K562 (cell line): ENCODE measurements around the gene RNF222. TPM values are rescaled to one million over a fixed set of nuclear protein-coding genes. Genes with fewer than 3 reads are reported as not detected.

Experiments
- AFF1 ChIP-seq, 2 experiments: fragments of 450-650 bp; IDR thresholded peaks; 2 replicates each; pipeline ENCODE4 v1.6.1; 2018; ENCODE audit warnings: mild to moderate bottlenecking in 2 of 2, low read depth in 1 of 2; ENCODE audit not compliant: partially characterized antibody in 2 of 2
- ARID1B ChIP-seq: fragments of 450-650 bp; IDR thresholded peaks from 2 replicates; pipeline ENCODE4 v1.6.1; 2016; ENCODE audit warnings: antibody characterized with exemption, mild to moderate bottlenecking, inconsistent platforms
- BRF1 ChIP-seq: IDR thresholded peaks from 3 replicates; pipeline ENCODE4 v1.6.1; 2011; ENCODE audit warnings: borderline replicate concordance, mild to moderate bottlenecking; ENCODE audit not compliant: insufficient read length; ENCODE audit errors: extremely low read depth
- HEY1 ChIP-seq: fragments of 250-450 bp; sonication (Bioruptor Pico); IDR thresholded peaks from 2 replicates; pipeline ENCODE4 v1.5.0; 2020; ENCODE audit warnings: mild to moderate bottlenecking, moderate library complexity, borderline replicate concordance
- KAT7 ChIP-seq: sonication (generic); formaldehyde crosslinking; IDR thresholded peaks from 2 replicates; pipeline ENCODE4 v1.8.0; 2022; ENCODE audit warnings: missing genetic modification reagents, mild to moderate bottlenecking, borderline replicate concordance
- MTA1 ChIP-seq: fragments of 450-650 bp; IDR thresholded peaks from 2 replicates; pipeline ENCODE4 v1.6.1; 2017; ENCODE audit warnings: borderline replicate concordance
- SAFB2 ChIP-seq: fragments of 200-400 bp; formaldehyde crosslinking; IDR thresholded peaks from 2 replicates; pipeline ENCODE4 v1.6.1; 2018; ENCODE audit warnings: borderline replicate concordance, low read length, low read depth, moderate library complexity; ENCODE audit not compliant: severe bottlenecking
- SAP30 ChIP-seq: fragments of 200-600 bp; sonication (generic); IDR thresholded peaks from 2 replicates; pipeline ENCODE4 v1.6.1; 2012; ENCODE audit warnings: borderline replicate concordance, low read depth, mild to moderate bottlenecking, moderate library complexity, low read length, control low read depth, inconsistent platforms; ENCODE audit not compliant: insufficient read depth, poor library complexity, severe bottlenecking
- STAG1 ChIP-seq: sonication (generic); formaldehyde crosslinking; IDR thresholded peaks from 2 replicates; pipeline ENCODE4 v1.5.0; 2020; ENCODE audit warnings: missing genetic modification reagents, borderline replicate concordance
- TARDBP ChIP-seq: fragments of 450-650 bp; IDR thresholded peaks from 2 replicates; pipeline ENCODE4 v1.6.1; 2016
- ZNF699 ChIP-seq: fragments of 250-450 bp; sonication (Bioruptor Pico); IDR thresholded peaks from 2 replicates; pipeline ENCODE4 v1.8.0; 2021; ENCODE audit warnings: mild to moderate bottlenecking, moderate library complexity; ENCODE audit not compliant: insufficient replicate concordance
- polyA plus RNA-seq, 8 experiments: library from polyadenylated mRNA; depleted of rRNA in 4 of 8; stranded (reverse) in 5 of 8; unstranded in 3 of 8; fragments of >200 nt; fragmentation: Nextera tagmentation in 2 of 8; fragmentation: Illumina TruSeq in 1 of 8; extraction: Ambion mirVana in 2 of 8; extraction: Trizol in 1 of 8; gene quantifications; 2 replicates each; pipeline versions ENCODE4 v1.2.1 to v1.2.3, GENCODE V29; 2011 to 2014; ENCODE audit warnings: inconsistent platforms in 1 of 8, missing spikeins in 1 of 8
- total RNA-seq, 7 experiments: library from RNA; depleted of rRNA in 6 of 7; stranded (reverse); fragments of >200 nt in 6 of 7; fragmentation: Illumina TruSeq in 2 of 7; extraction: Trizol in 2 of 7; gene quantifications; 2 replicates each; pipeline versions ENCODE4 v1.2.1 to v1.2.3, GENCODE V29; 2011 to 2021; ENCODE audit warnings: low replicate concordance in 1 of 7
- TF ChIP-seq, protein P1 (sequence below): sonication (generic); formaldehyde crosslinking; IDR thresholded peaks from 2 replicates; pipeline ENCODE4 v1.8.1; 2023; ENCODE audit warnings: mild to moderate bottlenecking, missing genetic modification reagents
- TF ChIP-seq, protein P2 (sequence below): sonication (generic); formaldehyde crosslinking; IDR thresholded peaks from 2 replicates; pipeline ENCODE4 v1.8.1; 2023; ENCODE audit warnings: mild to moderate bottlenecking, missing genetic modification reagents
- TF ChIP-seq, protein P3 (sequence below): IDR thresholded peaks from 3 replicates; pipeline ENCODE4 v1.6.1; 2011; ENCODE audit warnings: borderline replicate concordance, mild to moderate bottlenecking, moderate library complexity; ENCODE audit not compliant: insufficient read length; ENCODE audit errors: extremely low read depth
- TF ChIP-seq, protein P4 (sequence below): fragments of 450-650 bp; IDR thresholded peaks from 2 replicates; pipeline ENCODE4 v1.6.1; 2016; ENCODE audit warnings: antibody characterized with exemption

The RNF222 gene
- total and polyA plus RNA-seq, 9 of the 15 experiments (the other 6 are each of a cell fraction or from before 2014, with no cell fraction given) = not detected

GRCh38 chr17:8401107-8401506 is 3.5 kb upstream of the RNF222 start (continued):
- TF ChIP-seq, protein P1, sequence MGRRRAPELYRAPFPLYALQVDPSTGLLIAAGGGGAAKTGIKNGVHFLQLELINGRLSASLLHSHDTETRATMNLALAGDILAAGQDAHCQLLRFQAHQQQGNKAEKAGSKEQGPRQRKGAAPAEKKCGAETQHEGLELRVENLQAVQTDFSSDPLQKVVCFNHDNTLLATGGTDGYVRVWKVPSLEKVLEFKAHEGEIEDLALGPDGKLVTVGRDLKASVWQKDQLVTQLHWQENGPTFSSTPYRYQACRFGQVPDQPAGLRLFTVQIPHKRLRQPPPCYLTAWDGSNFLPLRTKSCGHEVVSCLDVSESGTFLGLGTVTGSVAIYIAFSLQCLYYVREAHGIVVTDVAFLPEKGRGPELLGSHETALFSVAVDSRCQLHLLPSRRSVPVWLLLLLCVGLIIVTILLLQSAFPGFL (CRISPR knock-in tag) = no peak
- no peak for TF ChIP-seq HEY1 (CRISPR knock-in tag)
- TF ChIP-seq, protein P2, sequence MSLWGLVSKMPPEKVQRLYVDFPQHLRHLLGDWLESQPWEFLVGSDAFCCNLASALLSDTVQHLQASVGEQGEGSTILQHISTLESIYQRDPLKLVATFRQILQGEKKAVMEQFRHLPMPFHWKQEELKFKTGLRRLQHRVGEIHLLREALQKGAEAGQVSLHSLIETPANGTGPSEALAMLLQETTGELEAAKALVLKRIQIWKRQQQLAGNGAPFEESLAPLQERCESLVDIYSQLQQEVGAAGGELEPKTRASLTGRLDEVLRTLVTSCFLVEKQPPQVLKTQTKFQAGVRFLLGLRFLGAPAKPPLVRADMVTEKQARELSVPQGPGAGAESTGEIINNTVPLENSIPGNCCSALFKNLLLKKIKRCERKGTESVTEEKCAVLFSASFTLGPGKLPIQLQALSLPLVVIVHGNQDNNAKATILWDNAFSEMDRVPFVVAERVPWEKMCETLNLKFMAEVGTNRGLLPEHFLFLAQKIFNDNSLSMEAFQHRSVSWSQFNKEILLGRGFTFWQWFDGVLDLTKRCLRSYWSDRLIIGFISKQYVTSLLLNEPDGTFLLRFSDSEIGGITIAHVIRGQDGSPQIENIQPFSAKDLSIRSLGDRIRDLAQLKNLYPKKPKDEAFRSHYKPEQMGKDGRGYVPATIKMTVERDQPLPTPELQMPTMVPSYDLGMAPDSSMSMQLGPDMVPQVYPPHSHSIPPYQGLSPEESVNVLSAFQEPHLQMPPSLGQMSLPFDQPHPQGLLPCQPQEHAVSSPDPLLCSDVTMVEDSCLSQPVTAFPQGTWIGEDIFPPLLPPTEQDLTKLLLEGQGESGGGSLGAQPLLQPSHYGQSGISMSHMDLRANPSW = no peak
- no peak for TF ChIP-seq SAP30
- TF ChIP-seq, protein P3, sequence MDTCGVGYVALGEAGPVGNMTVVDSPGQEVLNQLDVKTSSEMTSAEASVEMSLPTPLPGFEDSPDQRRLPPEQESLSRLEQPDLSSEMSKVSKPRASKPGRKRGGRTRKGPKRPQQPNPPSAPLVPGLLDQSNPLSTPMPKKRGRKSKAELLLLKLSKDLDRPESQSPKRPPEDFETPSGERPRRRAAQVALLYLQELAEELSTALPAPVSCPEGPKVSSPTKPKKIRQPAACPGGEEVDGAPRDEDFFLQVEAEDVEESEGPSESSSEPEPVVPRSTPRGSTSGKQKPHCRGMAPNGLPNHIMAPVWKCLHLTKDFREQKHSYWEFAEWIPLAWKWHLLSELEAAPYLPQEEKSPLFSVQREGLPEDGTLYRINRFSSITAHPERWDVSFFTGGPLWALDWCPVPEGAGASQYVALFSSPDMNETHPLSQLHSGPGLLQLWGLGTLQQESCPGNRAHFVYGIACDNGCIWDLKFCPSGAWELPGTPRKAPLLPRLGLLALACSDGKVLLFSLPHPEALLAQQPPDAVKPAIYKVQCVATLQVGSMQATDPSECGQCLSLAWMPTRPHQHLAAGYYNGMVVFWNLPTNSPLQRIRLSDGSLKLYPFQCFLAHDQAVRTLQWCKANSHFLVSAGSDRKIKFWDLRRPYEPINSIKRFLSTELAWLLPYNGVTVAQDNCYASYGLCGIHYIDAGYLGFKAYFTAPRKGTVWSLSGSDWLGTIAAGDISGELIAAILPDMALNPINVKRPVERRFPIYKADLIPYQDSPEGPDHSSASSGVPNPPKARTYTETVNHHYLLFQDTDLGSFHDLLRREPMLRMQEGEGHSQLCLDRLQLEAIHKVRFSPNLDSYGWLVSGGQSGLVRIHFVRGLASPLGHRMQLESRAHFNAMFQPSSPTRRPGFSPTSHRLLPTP = no peak
- TF ChIP-seq, protein P4, sequence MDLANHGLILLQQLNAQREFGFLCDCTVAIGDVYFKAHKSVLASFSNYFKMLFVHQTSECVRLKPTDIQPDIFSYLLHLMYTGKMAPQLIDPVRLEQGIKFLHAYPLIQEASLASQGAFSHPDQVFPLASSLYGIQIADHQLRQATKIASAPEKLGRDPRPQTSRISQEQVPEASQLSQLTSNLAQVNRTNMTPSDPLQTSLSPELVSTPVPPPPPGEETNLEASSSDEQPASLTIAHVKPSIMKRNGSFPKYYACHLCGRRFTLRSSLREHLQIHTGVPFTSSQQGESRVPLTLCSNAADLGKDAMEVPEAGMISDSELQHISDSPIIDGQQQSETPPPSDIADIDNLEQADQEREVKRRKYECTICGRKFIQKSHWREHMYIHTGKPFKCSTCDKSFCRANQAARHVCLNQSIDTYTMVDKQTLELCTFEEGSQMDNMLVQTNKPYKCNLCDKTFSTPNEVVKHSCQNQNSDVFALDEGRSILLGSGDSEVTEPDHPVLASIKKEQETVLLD = peak; percentile 65
- no peak for TF ChIP-seq SAFB2
- no peak for TF ChIP-seq BRF1
- TF ChIP-seq STAG1 (CRISPR knock-in tag) = no peak
- TF ChIP-seq KAT7 (CRISPR knock-in tag) = no peak
- TF ChIP-seq ARID1B = no peak
- TF ChIP-seq MTA1 = 0 out of 2 replicates have a peak, but pooled peaks have one; percentile 51
- TF ChIP-seq ZNF699 (CRISPR knock-in tag) = no peak
- no peak for TF ChIP-seq AFF1 (IDR thresholded peaks at IDR 0.05; ENCODE audit: low read depth in 1 of 2, partially characterized antibody in 2 of 2)
- TF ChIP-seq TARDBP = no peak
